Activated CD4-positive, alpha-beta T cell treated with anti-CD3 and anti-CD28 coated beads, Interleukin-2, amount 10 ng/mL, durations not matched to agents 7 days and 5 days (primary cell): ENCODE measurements around the gene CFAP91. TPM values are rescaled to one million over a fixed set of nuclear protein-coding genes. Genes with fewer than 3 reads are reported as not detected.
"Not testable (repeated sequence)": the region's sequence is repeated elsewhere in the genome, so short reads cannot be mapped to it uniquely, and the experiment has no call there.

ENCODE experiments used
- CTCF ChIA-PET: fragments of 350-600 bp; sonication (Branson Sonifier 250); formaldehyde crosslinking; loops from one replicate; lab custom pipeline; 2021; ENCODE audit warnings: antibody characterized with exemption; lab: Charles Lee
- POLR2A ChIA-PET: fragments of 350-600 bp; sonication (Branson Sonifier 250); formaldehyde crosslinking; loops from one replicate; lab custom pipeline; 2021; ENCODE audit warnings: antibody characterized with exemption; lab: Charles Lee
- DNase-seq: peaks from one replicate; pipeline ENCODE4 v3.0.0-alpha.2; 2020
- H3K27ac Mint-ChIP-seq: one replicate; pipeline ENCODE4 v1.8.0; 2021; ENCODE audit warnings: mild to moderate bottlenecking, moderate library complexity, mixed read lengths
- H3K27me3 Mint-ChIP-seq: one replicate; pipeline ENCODE4 v1.8.0; 2021; ENCODE audit warnings: mixed read lengths
- H3K36me3 Mint-ChIP-seq: one replicate; pipeline ENCODE4 v1.8.0; 2021; ENCODE audit warnings: low read depth, mixed read lengths
- H3K4me1 Mint-ChIP-seq: one replicate; pipeline ENCODE4 v1.8.0; 2021; ENCODE audit warnings: mixed read lengths
- H3K4me3 Mint-ChIP-seq: one replicate; pipeline ENCODE4 v1.8.0; 2021; ENCODE audit warnings: mild to moderate bottlenecking, moderate library complexity, mixed read lengths
- H3K9me3 Mint-ChIP-seq: one replicate; pipeline ENCODE4 v1.8.0; 2021; ENCODE audit warnings: mixed read lengths
- total RNA-seq, 2 experiments: library from RNA; stranded (reverse); gene quantifications; one replicate each; pipeline ENCODE4 v1.2.3, GENCODE V29; 2021

The CFAP91 gene
- total RNA-seq, 2 experiments from 2014 or later, result not detected

DNA sequence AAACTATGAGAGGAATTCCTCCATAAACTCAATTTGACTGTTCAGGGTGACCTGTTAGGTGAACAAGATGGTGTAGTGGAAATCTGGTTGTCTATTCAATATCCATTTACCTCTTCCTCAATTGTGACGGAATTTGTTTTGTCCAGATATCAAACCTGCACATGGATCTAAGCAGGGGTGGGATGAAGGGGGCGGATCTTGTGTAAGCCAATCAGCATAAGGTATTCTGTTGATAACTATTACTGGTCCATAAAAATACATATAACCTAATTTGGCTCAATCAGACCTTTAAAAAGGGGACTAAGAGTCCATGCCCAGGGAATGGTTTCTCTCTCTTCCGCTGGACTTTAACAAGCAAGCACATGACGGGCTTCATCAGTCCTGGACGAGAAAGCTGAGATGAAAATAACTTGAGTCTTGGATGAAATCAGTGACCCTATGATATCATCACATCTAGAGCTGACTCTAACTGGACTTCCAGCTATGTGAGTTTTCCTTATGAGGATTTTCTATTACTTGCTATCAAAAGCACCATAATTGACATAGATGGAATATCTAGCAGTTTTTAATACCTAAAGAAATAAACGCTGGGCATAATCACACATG, 36.8 kb upstream of the CFAP91 start:
- H3K27me3 Mint-ChIP-seq, result no peaks in the 10 kb centered on the region
- POLR2A ChIA-PET, result no interaction called here
- no peak for DNase-seq
- H3K4me1 Mint-ChIP-seq, result peaks cover 8% of the 10 kb centered on the region
- H3K27ac Mint-ChIP-seq, result no peak overlapping the region
- H3K36me3 Mint-ChIP-seq, result peaks cover 25% of the 10 kb centered on the region
- CTCF ChIA-PET, result interaction anchor here (1.0 kb wide), 1 partner anchor 9 kb away, joined by 3 read pairs; no protein-coding TSS in a partner anchor
- H3K9me3 Mint-ChIP-seq, result no peaks in the 10 kb centered on the region
- no peak overlapping the region for H3K4me3 Mint-ChIP-seq

DNA sequence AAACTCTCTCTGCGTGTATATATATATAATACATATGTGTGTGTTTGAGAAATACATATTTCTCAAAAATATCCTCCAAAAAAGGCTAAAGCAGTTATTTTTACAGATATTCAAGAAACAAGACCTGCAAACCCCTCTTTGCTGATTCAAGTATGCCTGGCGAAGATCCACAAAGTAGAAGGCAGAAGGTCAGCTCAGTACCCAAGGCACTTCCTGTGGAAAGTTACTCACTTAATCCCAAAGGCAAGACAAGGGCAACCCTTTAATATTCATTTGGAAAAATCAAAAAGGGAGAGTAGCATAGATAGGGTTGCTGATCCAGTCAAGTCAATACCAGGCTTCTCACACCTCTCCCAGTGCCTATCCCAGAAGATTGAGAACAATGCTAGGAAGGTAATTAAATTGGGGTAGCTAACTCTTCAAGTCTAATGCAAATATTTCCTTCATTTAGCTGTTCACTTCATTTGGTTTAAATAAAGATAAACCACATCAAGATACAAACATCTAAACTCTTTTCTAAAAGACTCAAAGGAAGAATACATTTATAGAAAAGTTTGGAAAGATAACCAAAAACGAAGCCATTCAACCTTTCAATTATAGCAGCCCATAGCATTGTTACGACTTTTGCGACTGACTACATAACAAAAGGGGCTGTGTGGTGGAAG, 32.8 kb upstream of the CFAP91 start:
- H3K27ac Mint-ChIP-seq, result no peak overlapping the region

DNA sequence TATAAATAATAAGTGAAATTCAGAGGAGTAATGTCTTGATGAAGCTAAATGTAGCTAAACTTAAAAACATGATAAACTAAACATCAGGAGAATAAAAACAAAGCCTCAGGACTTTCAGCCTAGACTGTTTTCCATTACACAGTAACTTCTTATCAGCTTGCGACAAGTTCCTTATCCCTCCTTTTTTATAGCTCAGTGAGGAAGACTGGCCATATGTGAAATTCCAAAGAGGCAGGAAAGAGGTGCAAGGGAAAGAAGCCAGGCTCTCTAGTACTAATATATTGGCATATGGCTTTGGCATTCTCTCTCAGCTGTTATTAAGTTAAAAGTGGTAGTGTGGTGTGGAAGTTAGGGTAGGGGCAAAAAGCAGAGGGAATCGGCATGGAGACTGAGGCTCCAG, 30.0 kb upstream of the CFAP91 start:
- Mint-ChIP-seq H3K36me3 (peaks cover 56% of the 10 kb centered on the region), H3K27me3 (no peaks in the 10 kb centered on the region), H3K9me3 (no peaks in the 10 kb centered on the region), H3K4me3 (no peak overlapping the region), H3K4me1 (peaks cover 43% of the 10 kb centered on the region), H3K27ac (no peak overlapping the region)
- DNase-seq, result no peak
- ChIA-PET POLR2A (no interaction called here), CTCF (interaction anchor here (0.8 to 1.5 kb wide), 7 partner anchors 8 to 375 kb away, joined by 3 to 6 read pairs (median 4); no protein-coding TSS in a partner anchor)

More for the DNA sequence above, 32.8 kb upstream of the CFAP91 start:
- no peak for DNase-seq
- POLR2A ChIA-PET, result no interaction called here
- peaks cover 53% of the 10 kb centered on the region for H3K36me3 Mint-ChIP-seq
- no peaks in the 10 kb centered on the region for H3K27me3 Mint-ChIP-seq
- CTCF ChIA-PET, result interaction anchor here (2.1 kb wide), 1 partner anchor 32 kb away, joined by 5 read pairs; no protein-coding TSS in a partner anchor
- no peak overlapping the region for H3K4me3 Mint-ChIP-seq
- peaks cover 24% of the 10 kb centered on the region for H3K4me1 Mint-ChIP-seq
- no peaks in the 10 kb centered on the region for H3K9me3 Mint-ChIP-seq

DNA sequence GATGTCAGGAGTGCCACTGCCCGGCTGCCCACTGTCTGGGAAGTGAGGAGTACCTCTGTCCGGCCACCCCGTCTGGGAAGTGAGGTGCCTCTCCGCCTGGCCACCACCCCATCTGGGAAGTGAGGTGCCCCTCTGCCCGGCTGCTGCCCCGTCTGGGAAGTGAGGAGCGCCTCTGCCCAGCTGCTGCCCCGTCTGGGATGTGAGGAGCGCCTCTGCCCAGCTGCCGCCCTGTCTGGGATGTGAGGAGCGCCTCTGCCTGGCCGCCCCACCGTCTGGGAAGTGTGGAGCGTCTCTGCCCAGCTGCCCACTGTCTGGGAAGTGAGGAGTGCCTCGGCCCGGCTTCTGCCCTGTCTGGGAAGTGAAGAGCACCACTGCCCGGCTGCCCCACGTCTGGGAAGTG, 28.9 kb upstream of the CFAP91 start:
- DNase-seq, result no peak
- H3K27me3 Mint-ChIP-seq, result no peaks in the 10 kb centered on the region
- peaks cover 54% of the 10 kb centered on the region for H3K36me3 Mint-ChIP-seq
- CTCF ChIA-PET, result interaction anchor here (0.6 to 1.5 kb wide), 2 partner anchors 20 to 24 kb away, joined by 3 to 4 read pairs; no protein-coding TSS in a partner anchor
- peaks cover 45% of the 10 kb centered on the region for H3K4me1 Mint-ChIP-seq
- H3K4me3 Mint-ChIP-seq, result no peak overlapping the region
- POLR2A ChIA-PET, result no interaction called here
- no peaks in the 10 kb centered on the region for H3K9me3 Mint-ChIP-seq
- no peak overlapping the region for H3K27ac Mint-ChIP-seq

DNA sequence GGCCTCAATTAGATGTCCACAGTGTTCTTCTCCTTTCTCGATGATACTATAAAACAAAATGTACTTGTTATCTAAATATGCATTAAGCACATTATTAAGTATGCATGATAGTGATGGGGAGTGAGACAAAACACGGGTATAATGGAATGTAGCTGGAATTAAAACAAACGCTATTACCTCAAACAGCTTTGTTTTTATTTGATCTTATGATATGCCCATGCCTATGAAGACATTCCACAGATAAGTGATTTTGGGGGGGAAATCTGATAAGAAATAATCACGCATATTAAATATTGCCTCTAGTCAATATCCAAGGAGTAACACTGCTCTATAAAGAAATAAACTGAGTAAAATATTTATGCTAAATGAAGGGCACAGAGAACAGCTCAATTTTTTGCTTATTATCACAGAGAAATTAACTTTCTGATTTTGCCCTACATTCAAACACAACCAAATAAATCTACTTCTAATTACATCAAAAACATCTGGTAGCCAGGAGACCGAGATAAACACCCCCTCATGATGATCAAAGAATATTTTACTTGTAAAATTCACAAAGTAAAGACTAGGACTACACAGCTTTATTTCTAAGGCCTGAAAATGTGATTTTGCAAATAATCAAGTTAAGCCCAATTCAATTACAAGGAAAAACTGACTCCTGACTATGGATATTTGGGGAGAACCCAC, 27.5 kb upstream of the CFAP91 start:
- peaks cover 50% of the 10 kb centered on the region for H3K36me3 Mint-ChIP-seq

DNA sequence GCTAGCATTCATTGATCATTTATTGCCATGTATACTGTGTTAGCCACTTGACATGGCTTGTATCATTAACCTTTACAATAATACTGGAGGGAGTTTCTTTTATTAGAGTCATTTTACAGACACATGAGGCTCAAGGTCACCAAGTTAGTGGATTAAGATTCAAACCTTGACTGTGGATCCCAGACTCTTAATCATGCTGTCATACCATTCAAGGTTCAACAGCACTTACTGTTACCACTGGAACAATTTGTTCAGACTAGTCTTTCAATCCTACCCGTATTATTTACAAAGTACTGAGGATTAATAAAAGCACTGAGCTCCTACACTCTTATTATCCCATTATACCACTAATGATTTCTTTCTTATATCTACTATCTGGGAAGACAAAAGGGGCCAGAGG, 26.8 kb upstream of the CFAP91 start:
- no peak for DNase-seq
- Mint-ChIP-seq H3K9me3 (no peaks in the 10 kb centered on the region), H3K27me3 (no peaks in the 10 kb centered on the region), H3K27ac (peak overlapping the region; percentile 98), H3K36me3 (peaks cover 44% of the 10 kb centered on the region), H3K4me3 (peak overlapping the region; percentile 98), H3K4me1 (peaks cover 43% of the 10 kb centered on the region)
- ChIA-PET POLR2A (interaction anchor here (0.6 kb wide), 1 partner anchor 13 kb away, joined by 3 read pairs; no protein-coding TSS in a partner anchor), CTCF (interaction anchor here (0.8 to 1.5 kb wide), 5 partner anchors 10 to 435 kb away, joined by 3 to 4 read pairs (median 3); no protein-coding TSS in a partner anchor)

More for the DNA sequence above, 27.5 kb upstream of the CFAP91 start:
- no peaks in the 10 kb centered on the region for H3K9me3 Mint-ChIP-seq
- peak overlapping the region; percentile 98 for H3K4me3 Mint-ChIP-seq
- POLR2A ChIA-PET, result interaction anchor here (0.6 kb wide), 1 partner anchor 98 kb away, joined by 3 read pairs; no protein-coding TSS in a partner anchor
- CTCF ChIA-PET, result interaction anchor here (0.6 to 1.5 kb wide), 10 partner anchors 9 to 436 kb away, joined by 3 to 5 read pairs (median 3); no protein-coding TSS in a partner anchor
- no peak for DNase-seq
- H3K27ac Mint-ChIP-seq, result peak overlapping the region; percentile 98
- no peaks in the 10 kb centered on the region for H3K27me3 Mint-ChIP-seq
- H3K4me1 Mint-ChIP-seq, result peaks cover 43% of the 10 kb centered on the region

DNA sequence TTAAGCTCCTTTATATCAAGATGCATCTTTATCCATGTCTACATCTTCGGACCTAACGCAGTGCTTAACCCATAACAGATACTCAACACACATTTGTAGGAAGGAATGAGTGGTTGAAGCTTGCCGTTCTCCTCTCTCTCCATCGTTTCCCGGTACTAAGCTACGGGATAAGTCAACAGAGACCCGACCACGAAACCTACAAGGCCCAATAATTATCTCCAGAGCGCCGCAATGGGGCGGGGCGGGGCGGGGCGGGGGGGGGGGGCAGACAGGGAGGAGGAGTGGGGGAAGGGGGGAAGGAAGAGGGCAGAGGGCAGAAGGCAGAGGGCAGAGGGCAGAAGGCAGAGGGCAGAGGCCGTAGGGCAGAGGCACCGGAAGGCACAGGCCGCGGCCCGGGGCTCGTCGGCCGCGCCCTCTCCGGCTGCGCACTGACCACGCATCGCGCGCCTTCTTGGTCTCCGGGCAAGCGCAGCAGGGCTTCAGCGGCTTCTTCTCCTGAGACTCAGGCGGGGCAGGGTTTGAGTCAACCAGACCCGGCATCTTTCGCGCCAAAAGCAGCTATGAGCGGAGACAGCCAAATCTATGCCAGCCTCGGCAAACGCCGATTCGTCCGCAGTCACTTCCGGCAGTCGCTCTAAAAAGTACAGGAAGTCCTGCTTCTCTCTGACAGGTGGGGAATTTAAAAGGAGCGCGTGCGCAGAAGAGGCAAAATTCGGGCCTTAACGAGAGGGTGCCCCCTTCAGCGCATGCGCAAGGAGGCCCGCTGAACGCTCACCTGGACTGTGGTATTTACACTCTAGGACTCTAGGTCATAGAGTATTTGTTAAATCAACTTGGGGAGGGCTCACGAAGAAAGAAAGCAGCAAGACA, 25.8 kb upstream of the CFAP91 start, which contains the start of gene COX17:
Gene COX17 (minus strand): TSS at position 636 of the 870 bp plus-strand sequence. CDS start 96 bp downstream, at position 540.
- Mint-ChIP-seq H3K27me3 (no peaks in the 10 kb centered on the region), H3K4me1 (peaks cover 39% of the 10 kb centered on the region), H3K4me3 (peak within 1 kb of the TSS; percentile 98), H3K9me3 (no peaks in the 10 kb centered on the region), H3K36me3 (peaks cover 34% of the 10 kb centered on the region), H3K27ac (peak within 1 kb of the TSS; percentile 98)
- ChIA-PET CTCF (interaction anchor here (0.8 to 1.4 kb wide), 2 partner anchors 172 to 436 kb away, joined by 3 to 4 read pairs; partner anchors contain the start of gene B4GALT4), POLR2A (interaction anchor here (0.6 kb wide), 2 partner anchors 14 to 61 kb away, joined by 3 read pairs; no protein-coding TSS in a partner anchor)
- peak; percentile 98 for DNase-seq

DNA sequence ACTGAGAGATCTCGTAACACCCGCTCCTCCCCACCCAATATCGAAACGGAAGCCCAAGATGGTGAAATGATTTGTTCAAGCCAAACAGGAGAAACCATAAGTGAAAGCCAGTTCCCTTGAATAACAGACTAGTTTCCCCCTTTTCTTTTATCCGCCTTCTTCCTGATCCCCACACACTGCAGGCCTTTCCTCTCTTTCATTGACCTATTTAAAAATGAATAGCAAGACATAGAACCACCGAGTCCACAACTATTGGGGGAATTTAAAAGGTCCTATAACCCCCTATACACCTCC, 25.2 kb upstream of the CFAP91 start:
- Mint-ChIP-seq H3K27ac (peak overlapping the region; percentile 98), H3K4me1 (peaks cover 35% of the 10 kb centered on the region), H3K27me3 (no peaks in the 10 kb centered on the region), H3K9me3 (no peaks in the 10 kb centered on the region), H3K36me3 (peaks cover 30% of the 10 kb centered on the region), H3K4me3 (peak overlapping the region; percentile 98)
- POLR2A ChIA-PET, result no interaction called here
- DNase-seq, result no peak
- CTCF ChIA-PET, result interaction anchor here (1.4 kb wide), 1 partner anchor 437 kb away, joined by 4 read pairs; the partner anchor contains the start of gene B4GALT4

DNA sequence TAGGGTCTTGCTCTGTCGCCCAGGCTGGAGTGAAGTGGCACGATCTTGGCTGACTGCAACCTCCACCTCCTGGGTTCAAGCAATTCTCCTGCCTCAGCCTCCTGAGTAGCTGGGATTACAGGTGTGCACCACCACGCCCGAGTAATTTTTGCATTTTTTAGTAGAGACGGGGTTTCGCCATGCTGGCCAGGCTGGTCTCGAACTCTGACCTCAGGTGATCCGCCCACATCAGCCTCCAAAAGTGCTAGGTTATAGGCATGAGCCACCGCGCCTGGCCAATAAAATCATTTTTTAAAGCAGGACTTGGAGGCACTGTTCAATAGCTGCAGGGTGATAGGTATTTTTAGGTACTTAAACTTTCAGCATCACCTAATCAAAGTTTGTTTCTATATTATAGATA, 24.6 kb upstream of the CFAP91 start:
- H3K9me3 Mint-ChIP-seq, POLR2A ChIA-PET, CTCF ChIA-PET, DNase-seq, H3K4me3 Mint-ChIP-seq, H3K27me3 Mint-ChIP-seq: not testable (repeated sequence)
- peaks cover 24% of the 10 kb centered on the region for H3K36me3 Mint-ChIP-seq
- peak overlapping the region; percentile 57 for H3K27ac Mint-ChIP-seq
- H3K4me1 Mint-ChIP-seq, result peaks cover 31% of the 10 kb centered on the region

DNA sequence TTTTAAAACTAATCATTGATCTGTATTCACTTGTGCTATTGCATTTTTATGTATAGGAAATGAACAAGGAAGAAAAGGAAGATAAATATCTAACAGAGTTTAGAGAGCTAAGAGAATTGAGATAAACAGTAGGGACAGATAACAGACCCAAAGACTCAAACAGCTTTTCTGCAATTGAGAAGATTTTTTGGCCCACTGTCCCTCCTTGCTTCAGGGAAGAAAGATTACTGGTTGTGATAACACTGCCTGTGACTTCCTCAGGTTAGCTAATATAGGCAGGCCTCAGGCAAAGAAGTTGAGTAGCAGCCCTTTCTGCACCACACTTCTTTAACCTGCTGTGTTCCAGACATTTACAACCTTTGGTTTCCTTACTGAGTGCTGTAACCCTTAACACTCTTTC, 22.9 kb upstream of the CFAP91 start:
- POLR2A ChIA-PET, result no interaction called here
- no peaks in the 10 kb centered on the region for H3K27me3 Mint-ChIP-seq
- DNase-seq, result no peak
- no peaks in the 10 kb centered on the region for H3K9me3 Mint-ChIP-seq
- H3K4me3 Mint-ChIP-seq, result no peak overlapping the region
- CTCF ChIA-PET, result interaction anchor here (1.8 to 3.3 kb wide), 2 partner anchors 10 to 15 kb away, joined by 6 to 15 read pairs; no protein-coding TSS in a partner anchor
- H3K36me3 Mint-ChIP-seq, result peaks cover 17% of the 10 kb centered on the region
- H3K27ac Mint-ChIP-seq, result no peak overlapping the region
- peaks cover 26% of the 10 kb centered on the region for H3K4me1 Mint-ChIP-seq

DNA sequence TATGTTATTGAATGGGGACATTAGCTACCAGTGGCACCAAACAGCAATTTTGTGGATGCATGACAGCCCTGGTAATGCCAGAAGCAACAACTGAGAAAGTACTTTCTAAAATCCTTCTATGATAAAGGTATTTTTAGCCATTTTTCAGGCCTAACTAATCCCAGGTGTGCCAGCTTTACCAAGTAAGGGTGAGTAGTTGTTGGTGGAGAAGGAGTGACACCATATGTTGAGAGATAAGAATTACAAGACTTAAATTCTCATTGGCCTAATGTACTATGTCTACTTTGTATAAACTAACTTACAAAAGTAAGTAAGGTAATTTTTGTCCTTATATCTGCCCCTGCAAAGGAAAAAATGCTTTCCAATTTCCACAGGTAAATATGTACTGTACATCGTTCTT, 21.5 kb upstream of the CFAP91 start:
- H3K4me1 Mint-ChIP-seq, result peaks cover 12% of the 10 kb centered on the region
- peak; percentile 18 for DNase-seq
- POLR2A ChIA-PET, result no interaction called here
- H3K27ac Mint-ChIP-seq, result no peak overlapping the region
- peaks cover 7% of the 10 kb centered on the region for H3K36me3 Mint-ChIP-seq
- CTCF ChIA-PET, result interaction anchor here (0.8 to 3.3 kb wide), 16 partner anchors 8 to 798 kb away, joined by 3 to 15 read pairs (median 4); partner anchors contain the start of genes POPDC2, TIMMDC1 and TMEM39A
- H3K9me3 Mint-ChIP-seq, result peaks cover 2% of the 10 kb centered on the region
- H3K4me3 Mint-ChIP-seq, result no peak overlapping the region
- H3K27me3 Mint-ChIP-seq, result no peaks in the 10 kb centered on the region
